Dermis blood vessel endothelial cell (primary cell): ENCODE data around the gene CWH43. TPM values are rescaled to one million over a fixed set of nuclear protein-coding genes. Genes with fewer than 3 reads are reported as not detected.
A peak's percentile ranks its signal among the peaks of the same experiment; 100 is the strongest.
"Not testable (repeated sequence)": the region's sequence is repeated elsewhere in the genome, so short reads cannot be mapped to it uniquely, and the experiment has no call there.

Experiments used
- DNase-seq: peaks from one replicate; pipeline ENCODE4 v3.0.0; 2010
- total RNA-seq: library from RNA; depleted of rRNA; stranded (reverse); fragments of >200 nt; gene quantifications from 2 replicates; pipeline ENCODE4 v1.2.3, GENCODE V29; 2014

The CWH43 gene
- not detected in 2 replicates for total RNA-seq

DNA sequence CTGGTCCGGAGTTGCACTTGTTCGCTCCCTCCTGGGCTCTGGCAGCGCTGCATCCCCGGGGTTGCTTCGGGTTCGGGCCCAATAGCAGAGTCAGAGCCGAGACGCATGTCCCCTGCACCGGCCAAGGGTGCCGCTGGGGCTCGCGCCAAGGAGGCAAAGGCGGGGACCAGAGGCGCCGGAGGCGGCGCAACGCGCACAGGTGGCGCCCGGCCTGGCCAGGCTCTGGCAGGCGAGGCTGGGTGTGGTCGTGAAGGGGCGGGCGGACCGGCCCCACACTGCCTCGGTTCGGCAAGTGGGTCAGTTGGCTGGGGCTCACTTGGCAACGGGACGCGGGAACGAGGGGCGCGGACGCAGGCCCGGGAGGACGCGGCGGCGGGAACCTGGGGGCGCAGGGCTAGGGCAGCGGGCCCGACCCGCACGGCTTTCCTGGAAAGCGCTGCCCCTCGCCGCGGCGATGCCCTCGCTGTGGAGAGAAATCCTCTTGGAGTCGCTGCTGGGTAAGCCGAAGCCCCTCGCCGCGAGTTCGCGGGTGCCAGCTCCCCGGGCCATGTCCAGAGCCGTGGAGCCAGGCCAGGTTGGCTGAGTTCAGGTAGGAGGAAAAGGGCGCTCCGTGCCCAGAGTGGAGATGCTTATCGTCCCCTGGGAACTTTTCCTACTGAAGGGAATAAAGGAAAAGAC lies at the start of gene CWH43:
Gene CWH43, plus strand, starts transcription at position 300 of the 678 bp plus-strand sequence. Its CDS starts 155 bp downstream, at position 455.
- no peak for DNase-seq

DNA sequence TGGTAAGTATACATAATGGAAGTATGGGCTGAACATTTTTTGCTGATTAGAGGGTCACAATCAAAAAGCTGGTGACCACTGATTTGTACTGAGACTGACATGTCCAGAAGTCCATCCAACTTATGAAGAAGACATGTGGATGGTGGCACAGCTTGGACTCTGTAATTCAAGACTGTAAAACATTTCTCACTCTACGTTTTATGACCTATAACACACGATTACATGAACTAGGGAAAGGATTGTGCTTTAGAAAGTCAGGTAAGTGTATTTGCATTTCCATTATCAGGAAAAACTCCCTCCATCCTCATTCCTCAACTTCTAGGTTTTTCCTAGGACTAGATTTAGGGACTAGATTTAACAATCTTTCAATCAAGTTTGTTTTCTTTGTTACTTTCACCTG lies 49.0 kb upstream of the CWH43 start:
- no peak for DNase-seq

DNA sequence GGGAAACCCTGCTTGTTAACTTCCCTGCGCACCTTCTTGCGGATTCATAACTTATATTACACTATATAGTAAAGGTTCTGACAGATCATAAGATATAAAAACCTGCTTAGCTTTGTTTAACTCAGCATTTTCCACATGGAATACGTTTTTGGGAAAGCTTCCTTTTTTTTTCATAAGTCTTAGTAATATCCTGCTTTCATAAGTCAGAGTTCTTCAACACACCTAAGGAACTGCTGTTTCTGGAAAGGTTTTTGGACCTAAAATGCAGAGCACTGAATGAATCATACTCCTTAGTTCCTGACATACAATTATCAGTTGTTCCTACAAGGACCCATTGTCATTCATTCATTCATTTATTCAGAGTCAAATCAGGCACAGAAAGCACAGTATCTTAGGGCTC lies 47.2 kb upstream of the CWH43 start:
- peak; percentile 16 for DNase-seq

DNA sequence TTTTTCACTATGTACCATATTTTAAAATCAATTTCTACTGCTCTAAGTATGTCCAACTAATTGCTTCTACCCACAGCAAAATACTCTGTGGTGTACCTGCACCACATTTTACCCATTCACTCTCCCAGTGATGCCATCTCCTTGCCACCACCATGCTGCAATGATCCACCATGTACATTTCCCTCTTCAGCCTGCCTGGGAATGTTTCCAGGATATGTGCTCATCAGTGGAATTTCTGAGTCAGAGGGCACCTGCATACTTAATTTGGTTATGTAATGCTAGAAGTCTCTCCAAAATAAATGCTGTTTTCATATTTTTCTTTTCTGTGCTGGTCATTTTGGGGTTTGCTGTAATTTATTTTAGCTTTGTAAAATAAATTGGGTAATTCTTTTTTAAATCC lies 46.3 kb upstream of the CWH43 start:
- peak; percentile 93 for DNase-seq

DNA sequence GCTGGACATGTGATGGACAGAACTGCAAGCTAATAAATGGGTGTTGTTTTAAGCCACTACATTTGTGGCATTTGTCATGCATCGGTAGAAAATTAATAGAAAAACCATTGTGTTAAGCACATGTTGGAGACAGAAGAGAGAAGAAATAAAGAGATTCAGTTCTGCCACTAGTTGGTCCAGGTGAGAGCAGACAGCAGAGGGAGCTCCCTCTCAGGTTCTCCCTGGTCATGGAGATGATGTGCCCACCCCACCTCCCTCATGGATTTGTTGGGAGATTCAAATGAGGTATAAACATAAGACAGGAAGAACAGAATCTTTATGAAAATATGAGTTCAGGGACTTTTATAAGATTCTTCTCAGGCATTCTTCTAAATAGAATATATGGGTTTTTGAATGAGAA lies 42.7 kb upstream of the CWH43 start:
- DNase-seq: no peak

DNA sequence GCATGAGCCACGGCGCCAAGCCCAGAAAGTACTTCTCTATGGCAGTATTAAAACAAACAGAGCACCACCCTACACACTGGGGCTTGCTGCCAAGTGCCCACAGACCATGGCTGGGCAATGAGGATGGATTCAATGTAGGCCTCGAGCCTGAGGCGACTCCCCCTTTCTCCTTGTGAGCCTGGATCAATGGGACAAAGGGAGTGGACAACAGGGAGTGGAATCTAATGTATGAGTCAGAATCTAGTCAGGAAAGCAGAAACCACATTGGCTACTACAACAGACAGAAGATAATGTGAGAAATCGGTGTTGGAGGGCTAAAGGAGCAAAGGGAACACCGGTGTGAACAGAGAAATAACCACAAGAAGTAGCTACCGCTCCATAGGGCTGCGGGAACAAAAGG lies 41.8 kb upstream of the CWH43 start:
- no peak for DNase-seq

DNA sequence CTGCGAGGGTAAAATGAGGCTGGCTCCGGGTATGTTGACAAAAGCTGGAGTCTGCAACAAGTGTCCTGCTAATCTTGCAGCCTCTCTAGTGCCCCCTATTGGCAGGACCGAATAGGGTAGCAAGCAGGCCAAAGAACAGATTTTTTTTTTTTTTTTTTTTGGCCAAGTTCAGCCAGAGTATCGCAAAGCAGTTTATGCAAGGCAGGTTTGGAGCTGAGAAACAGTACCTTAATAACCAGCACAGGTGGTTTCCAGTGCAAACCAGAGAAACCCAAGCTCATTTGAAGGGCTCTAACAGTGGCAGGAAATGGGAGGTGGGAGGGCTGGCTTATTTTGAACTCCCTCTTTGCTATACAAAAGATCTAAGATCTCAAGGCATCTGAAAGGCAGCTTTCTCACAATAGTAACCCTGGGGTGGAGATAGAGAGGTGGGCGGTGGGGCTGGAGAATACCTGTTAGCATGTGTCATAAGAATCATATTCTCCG lies 41.3 kb upstream of the CWH43 start:
- peak; percentile 20 for DNase-seq

DNA sequence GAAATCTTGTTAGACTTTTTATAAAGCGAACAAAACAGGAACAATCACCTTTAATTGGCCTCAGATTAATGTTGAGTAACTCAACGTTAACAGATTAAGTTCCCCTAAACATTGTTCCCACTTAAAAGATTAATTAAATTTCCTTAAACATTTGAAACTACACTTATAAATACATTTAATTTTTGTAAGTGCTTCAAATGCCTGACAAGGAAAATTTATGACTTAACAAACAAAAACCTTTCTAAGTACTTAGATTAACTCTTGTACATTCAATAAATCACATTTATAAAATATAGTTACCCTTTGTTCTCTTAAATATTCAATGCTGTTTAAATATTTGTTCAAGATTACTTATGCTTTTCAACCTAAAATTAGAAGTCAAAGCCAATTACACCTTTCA lies 40.1 kb upstream of the CWH43 start:
- no peak for DNase-seq

DNA sequence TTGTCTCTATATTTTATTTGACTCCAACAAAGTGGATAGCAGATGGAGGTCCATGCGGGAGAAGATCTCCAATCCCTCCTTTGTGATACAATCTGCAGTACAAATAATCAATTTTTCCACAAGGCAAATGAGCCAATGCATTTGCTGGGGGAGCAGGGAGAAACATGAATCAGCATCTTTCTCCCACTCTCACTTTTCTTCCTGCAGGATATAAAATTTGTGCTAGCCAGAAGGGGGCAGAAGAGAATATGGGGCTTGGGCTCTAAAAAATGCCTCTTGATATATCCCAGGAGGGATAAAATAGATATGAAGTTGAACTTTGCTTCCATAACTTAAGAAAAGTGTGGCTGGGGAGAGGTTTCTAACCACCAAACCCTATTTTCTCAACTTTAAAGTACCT lies 38.3 kb upstream of the CWH43 start:
- DNase-seq: no peak

DNA sequence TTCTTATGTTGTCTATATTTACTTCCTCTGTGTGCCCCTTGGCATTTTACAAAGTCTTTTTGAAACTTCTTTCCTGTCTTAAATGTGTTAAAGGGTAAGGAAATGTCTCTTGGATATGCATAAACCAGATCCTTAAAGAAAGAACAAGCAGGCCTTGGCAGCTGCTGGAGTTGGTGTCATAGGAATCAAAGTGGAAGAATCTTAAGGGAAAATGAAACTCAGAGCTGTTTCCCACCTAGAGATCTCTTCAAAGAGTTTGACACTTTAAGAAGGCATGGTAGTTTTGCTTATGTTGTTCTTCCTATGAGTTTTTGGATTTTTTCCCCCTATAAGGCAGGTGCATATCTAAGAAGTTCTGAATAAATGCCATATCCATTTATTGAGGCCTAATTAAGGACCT lies 37.0 kb upstream of the CWH43 start:
- no peak for DNase-seq

DNA sequence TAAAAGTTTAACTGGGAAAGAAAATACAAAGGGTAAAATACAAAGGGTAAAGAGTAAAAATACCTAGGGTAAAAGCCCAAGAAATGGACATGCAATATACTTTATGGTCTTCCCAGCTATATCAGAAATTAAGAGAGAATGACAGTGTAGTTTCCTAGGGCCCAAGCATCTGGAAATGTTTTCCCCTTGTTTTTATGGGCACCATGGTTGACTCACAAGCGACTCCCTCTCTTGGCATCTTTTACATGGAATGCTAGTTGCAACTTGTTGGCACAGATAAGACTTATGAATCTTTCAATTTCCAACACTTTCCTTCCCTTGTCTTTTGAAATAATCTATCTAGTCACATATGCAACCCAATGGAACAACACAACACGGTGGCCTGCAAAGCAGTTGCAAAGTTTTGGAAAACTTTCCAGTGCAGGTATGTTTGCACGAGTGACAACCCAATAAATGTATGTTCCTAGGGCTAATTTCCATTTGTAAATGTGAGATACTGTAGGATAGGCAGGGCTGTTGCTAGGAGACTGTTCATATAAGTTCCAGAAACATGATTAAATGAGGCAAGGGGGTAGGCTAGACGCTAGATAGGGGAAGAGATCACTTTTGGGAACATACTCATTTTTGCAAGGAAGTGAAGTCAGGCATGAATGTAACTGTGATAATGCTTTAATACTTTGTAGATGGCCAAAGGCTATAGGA lies 36.4 kb upstream of the CWH43 start:
- no peak for DNase-seq

DNA sequence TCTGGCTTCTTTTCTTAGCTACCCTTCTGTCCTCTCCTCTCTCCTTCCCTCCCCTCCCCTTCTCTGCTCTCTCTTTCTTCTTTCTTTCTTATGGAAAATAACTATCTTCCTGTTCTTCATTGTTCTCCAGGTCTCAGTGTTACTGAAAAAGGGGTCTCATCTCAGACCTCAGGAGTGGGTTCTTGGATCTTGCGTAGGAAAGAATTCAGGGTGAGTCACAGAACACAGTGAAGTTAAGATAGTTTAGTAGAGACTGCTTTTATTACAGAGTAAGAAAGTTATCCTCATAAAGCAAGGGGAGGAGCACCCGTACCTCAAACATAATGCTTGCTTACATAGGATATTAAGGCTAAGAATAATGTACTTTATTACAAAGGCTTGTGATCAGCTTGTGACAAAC lies 31.8 kb upstream of the CWH43 start:
- no peak for DNase-seq

DNA sequence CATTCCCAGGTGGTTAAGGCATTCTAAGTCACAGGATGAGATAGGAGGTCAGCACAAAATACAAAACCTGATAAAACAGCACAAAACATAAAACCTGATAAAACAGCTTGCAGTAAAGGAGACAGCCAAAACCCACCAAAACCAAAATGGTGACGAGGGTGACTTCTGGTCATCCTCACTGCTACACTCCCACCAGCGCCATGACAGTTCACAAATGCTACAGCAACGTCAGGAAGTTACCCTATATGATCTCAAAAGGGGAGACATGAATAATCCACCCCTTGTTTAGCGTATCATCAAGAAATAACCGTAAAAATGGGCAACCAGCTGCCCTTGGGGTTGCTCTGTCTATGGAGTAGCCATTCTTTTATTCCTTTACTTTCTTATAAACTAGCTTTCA lies 28.7 kb upstream of the CWH43 start:
- not testable (repeated sequence) for DNase-seq

DNA sequence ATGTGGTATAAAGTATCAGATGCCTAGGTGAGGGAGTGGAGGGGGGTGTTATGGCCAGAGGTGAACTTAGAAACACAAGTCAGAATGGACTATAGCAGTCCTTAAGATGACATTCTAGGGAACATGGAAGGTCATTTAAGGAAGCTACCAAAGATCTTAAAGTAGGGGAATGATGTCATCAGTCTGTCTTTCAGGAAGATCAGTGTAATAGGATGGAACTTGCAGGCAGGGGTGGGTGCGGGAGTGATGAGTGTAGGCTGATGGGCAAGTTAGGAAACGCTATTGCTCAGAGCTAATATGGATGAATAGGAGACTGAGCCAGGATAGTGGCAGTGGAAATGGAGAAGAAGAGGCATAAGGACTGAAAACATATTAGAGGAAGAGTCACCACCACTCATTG lies 27.5 kb upstream of the CWH43 start:
- no peak for DNase-seq

DNA sequence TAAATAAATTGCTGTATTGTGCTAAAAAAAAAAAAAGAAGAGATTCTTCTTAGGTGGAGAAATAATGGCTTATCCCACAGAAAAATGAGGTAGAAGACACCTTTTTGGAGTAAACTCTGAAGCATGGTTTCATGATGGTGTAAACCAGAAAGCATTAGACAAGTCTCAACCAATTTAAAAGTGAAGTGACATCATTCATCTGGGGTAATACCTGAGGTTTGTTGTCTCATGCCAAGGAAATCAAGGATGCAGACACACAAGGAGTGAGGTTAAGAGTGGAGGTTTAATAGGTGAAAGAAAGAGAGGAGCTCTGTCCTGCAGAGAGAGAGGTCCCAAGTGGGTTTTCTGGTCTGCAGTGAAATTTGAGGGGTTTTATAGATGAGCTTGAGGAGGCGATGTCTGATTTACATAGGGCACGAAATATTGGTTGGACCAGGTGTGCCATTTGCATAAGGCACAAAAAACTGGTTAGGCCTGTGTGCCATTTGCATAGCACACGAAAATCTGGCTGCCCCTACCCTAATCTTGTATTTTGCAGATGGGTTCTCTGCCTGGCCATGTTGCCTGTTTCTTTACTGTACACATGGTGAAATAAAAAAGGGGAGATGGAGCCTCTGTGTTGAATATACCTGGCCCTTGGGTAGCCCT lies 25.0 kb upstream of the CWH43 start:
- DNase-seq: no peak

DNA sequence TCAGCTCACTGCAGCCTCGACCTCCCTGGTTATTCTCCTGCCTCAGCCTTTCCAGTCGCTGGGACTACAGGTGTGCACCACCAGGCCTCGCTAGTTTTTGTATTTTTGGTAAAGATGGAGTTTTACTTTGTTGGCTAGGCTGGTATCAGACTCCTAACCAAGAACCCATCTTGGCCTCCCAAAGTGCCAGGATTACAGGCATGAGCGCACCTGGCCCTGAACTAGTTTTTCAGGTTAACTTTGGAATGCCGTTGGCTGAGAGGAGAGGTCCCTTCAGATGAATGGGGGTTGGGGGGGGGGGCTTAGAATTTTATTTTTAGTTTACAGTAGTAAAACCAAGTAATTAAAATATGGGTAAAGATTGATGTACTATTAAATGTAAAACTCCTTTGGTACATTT lies 23.4 kb upstream of the CWH43 start:
- no peak for DNase-seq

DNA sequence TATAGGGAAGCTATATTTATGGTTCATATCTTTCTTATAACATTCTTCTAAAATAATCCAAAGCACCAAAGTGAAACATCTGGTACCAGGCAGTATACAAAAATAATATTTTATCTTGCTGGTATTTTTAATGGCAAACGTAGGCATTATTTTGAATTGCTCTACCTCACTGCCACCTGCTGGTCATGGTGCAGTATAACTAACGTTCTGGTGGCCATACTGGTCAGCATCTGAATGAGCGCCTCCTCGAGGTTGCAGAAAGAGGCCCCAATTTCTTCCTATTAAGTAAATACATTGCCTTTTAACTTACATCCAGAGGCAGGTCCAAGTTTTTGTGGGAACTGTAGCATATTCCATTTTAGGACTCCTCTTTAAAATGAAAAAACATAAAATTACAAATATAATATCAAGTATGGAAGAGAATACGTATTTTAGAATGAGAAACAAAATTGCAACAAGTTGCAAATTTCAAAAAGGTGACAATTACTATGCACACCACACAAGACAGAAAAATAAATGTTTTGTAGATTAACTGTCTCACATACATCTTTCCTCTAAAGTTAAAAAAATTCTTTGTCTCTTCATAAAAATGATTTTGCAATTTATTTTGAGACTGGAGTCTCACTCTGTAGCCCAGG lies 22.9 kb upstream of the CWH43 start:
- peak; percentile 94 for DNase-seq

DNA sequence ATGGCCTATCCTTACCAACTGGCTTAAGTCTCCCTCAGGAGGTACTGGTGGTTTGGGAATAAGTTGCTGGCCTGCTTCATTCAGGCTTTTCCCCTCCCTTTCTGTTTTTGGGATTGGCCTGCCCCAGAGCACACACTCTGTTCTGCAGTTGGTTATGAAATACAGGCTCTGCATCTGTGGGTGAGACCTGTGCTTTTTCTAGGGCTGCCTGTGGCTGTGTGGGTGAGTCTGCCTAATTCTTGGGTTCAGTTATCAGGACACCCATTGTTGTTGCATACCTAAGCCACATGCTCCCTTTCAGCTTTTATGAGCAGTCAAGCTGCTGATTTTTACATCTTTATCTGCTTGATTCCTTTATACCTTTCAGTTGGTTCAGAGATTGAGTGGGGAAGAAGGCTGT lies 19.0 kb upstream of the CWH43 start:
- DNase-seq: no peak

DNA sequence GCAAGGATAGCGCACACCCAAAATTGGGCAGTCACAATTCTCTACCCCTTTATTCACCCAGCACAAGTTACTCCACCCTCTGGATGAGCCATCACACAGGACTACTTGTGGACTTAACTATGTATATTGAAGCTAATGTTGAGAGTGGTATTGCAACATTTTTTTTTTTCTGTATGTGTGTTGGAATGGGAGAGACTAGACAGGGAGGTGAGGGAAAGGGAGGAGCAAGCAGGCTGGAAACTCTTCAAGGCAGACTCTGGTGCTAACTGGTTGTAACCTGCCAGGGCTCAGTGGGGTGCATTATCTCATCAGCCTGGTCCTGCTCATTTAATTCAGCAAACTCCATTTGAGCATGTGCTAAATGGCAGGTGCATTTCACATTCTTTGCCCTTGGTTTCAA lies 18.4 kb upstream of the CWH43 start:
- no peak for DNase-seq

DNA sequence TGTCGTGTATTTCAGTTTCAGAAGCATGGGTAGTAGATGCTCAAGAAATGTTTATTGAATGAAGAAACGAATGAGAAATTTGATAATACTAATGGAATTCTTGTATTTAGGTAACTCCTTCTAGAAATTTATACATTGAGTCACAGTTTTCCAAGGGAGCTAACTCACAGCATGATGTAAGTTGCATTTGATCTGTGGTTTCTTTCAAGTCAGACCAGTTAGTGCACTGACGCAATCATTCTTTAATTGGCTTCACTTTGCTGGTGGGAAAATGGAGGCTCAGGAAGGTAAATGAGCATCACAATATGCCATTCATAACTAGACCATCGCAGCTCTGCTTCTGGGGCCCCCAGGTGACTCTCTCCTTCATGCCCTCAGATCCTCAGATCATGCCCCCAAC lies 17.3 kb upstream of the CWH43 start:
- DNase-seq: no peak

DNA sequence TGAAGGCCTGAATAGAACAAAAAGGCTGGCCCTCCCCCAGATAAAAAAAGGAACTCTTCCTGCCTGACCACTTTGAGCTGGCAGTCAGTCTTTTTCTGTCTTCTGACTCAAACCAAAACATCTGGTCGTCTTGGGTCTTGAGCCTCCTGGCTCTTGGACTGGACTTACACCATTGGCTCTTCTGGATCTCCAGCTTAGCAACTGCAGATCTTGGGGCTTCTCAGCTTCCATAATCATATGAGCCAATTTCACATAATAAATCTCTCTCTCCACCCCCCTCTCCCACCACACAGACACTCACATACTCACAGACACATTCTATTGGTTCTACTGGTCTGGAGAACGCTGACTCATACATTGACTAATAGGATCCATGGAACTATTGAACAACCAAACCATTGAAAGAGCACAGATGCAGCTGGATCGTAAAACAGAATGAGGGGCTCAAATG lies 15.6 kb upstream of the CWH43 start:
- DNase-seq: no peak

DNA sequence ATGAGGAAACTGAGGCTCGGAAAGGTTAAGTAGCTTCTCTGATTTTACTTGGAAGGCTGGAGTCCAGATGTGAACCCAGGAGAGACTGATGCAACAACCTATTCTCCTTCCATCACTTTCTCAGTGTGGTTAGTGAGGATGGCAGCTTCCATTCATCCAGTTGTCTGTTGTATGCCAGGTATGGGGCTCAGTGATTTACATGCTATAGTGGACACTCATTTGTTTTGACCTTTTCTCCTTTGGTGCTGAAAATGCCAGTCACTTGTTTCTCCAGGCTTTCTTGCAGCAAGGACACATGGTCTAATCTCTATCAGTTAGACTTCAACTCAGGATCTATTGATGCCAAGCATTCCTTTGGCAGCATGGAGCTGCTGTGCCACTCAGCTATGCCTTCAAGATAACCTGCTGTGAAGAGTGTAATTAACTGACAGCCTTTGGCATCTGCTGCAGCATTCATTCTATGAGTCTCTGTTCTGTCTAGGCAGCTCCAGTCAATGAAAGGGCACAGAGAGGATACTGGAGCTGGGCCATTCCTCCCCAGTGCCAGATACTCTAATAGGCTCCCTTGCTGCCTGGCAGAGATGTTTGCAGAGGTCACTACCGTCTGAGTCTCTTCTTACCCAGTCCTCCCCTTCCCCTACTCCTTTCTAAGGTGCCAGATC lies 11.0 kb upstream of the CWH43 start:
- DNase-seq: no peak

DNA sequence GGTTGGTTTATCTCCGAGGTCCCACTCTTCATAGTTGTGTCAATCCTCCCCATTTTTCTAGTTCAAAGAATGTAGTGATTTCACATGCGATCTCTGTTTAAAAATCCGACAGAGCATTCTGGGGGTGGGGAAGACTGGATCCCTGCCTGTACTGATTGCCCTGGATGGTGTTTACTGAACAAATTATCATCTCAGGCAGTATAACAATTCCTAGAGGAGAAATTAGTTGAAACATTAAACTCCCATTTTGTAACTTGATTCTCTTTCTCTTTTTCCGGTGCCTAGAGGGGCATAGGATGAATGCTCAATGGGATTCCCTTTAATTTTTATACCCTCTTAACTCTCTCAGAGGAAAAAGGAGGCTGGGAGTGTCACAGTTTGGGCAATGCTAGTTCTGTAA lies 10.0 kb upstream of the CWH43 start:
- DNase-seq: no peak
